ENCODE results near the gene DIAPH2.

Gene DIAPH2

GRCh38 chrX:97311066-97311778 is 626.6 kb downstream of the DIAPH2 start:
- ChIA-PET CTCF (no interaction called here), POLR2A (no interaction called here)
- Histone ChIP-seq H3K9me3 (ENCODE audit: control insufficient read depth, insufficient read depth, low read depth, low read length) (no peaks in the 10 kb centered on the region), H3K36me3 (ENCODE audit: control insufficient read depth in 2 of 2, insufficient read depth in 1 of 2, low read length in 2 of 2) (no peaks in the 10 kb centered on the region), H3K27ac (ENCODE audit: extremely low read depth, low read depth, low read length) (no peak overlapping the region), H3K4me3 (ENCODE audit: low read depth, low read length) (no peak overlapping the region), H3K4me1 (ENCODE audit: control insufficient read depth, insufficient read depth, low read length) (no peaks in the 10 kb centered on the region)
- TF ChIP-seq ZNF585B (tag by site-specific recombination; IDR thresholded peaks at IDR 0.05): no peak
- no peak for TF ChIP-seq IKZF3 (tag by site-specific recombination; IDR thresholded peaks at IDR 0.05)
- TF ChIP-seq ZNF561 (tag by site-specific recombination; IDR thresholded peaks at IDR 0.05; ENCODE audit: borderline replicate concordance): no peak
- no peak for TF ChIP-seq ZBTB6 (tag by site-specific recombination; IDR thresholded peaks at IDR 0.05)
- TF ChIP-seq GLIS1 (tag by site-specific recombination; IDR thresholded peaks at IDR 0.05): no peak
- TF ChIP-seq GLI4 (tag by site-specific recombination; IDR thresholded peaks at IDR 0.05): no peak

DNA sequence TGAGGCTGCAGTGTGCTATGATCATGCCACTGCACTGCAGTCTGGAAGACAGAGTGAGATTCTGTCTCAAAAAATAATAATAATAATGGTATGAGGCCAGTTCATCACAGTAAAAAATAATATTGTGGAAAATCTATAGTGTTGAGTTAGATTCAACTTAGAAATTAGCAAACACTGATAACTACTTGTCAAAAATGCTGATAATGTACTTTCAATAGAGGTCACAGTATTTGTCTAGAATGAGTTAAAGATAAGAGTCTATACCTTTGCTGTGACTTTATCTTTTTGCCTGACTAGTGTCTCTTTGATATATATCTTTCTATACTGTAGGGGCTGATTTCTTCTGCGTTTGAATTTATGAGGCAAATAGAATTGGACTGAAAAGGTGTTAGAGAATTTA is 629.7 kb downstream of the DIAPH2 start:
- TF ChIP-seq ZNF148 (tag by site-specific recombination; IDR thresholded peaks at IDR 0.05; ENCODE audit: borderline replicate concordance) (no peak), AEBP2 (tag by site-specific recombination; IDR thresholded peaks at IDR 0.05; ENCODE audit: borderline replicate concordance) (no peak), ZFP69B (tag by site-specific recombination; IDR thresholded peaks at IDR 0.05) (no peak), ZSCAN16 (tag by site-specific recombination; IDR thresholded peaks at IDR 0.05) (no peak), ZNF311 (tag by site-specific recombination; IDR thresholded peaks at IDR 0.05; ENCODE audit: borderline replicate concordance) (no peak), ZNF19 (tag by site-specific recombination; IDR thresholded peaks at IDR 0.05; ENCODE audit: low read depth) (no peak), ZNF510 (tag by site-specific recombination; IDR thresholded peaks at IDR 0.05; ENCODE audit: insufficient replicate concordance) (no peak), ZNF221 (tag by site-specific recombination; IDR thresholded peaks at IDR 0.05; ENCODE audit: borderline replicate concordance) (no peak), ZNF121 (tag by site-specific recombination; IDR thresholded peaks at IDR 0.05) (no peak)
- Histone ChIP-seq H3K27ac (ENCODE audit: extremely low read depth, low read depth, low read length) (no peak overlapping the region), H3K4me1 (ENCODE audit: control insufficient read depth, insufficient read depth, low read length) (no peaks in the 10 kb centered on the region), H3K36me3 (ENCODE audit: control insufficient read depth in 2 of 2, insufficient read depth in 1 of 2, low read length in 2 of 2) (no peaks in the 10 kb centered on the region), H3K4me3 (ENCODE audit: low read depth, low read length) (no peak overlapping the region), H3K9me3 (ENCODE audit: control insufficient read depth, insufficient read depth, low read depth, low read length) (no peaks in the 10 kb centered on the region)
- ChIA-PET POLR2A (no interaction called here), CTCF (no interaction called here)

GRCh38 chrX:97315939-97316338 is 631.3 kb downstream of the DIAPH2 start:
- H3K4me3 ChIP-seq (ENCODE audit: low read depth, low read length): no peak overlapping the region
- no peaks in the 10 kb centered on the region for H3K9me3 ChIP-seq (ENCODE audit: control insufficient read depth, insufficient read depth, low read depth, low read length)
- ChIA-PET POLR2A (no interaction called here), CTCF (no interaction called here)
- H3K27ac ChIP-seq (ENCODE audit: extremely low read depth, low read depth, low read length): no peak overlapping the region
- H3K36me3 ChIP-seq (ENCODE audit: control insufficient read depth in 2 of 2, insufficient read depth in 1 of 2, low read length in 2 of 2): no peaks in the 10 kb centered on the region
- no peaks in the 10 kb centered on the region for H3K4me1 ChIP-seq (ENCODE audit: control insufficient read depth, insufficient read depth, low read length)
- no peak for TF ChIP-seq ZNF785 (tag by site-specific recombination; IDR thresholded peaks at IDR 0.05)
- TF ChIP-seq IKZF3 (tag by site-specific recombination; IDR thresholded peaks at IDR 0.05): no peak
- TF ChIP-seq, protein P1, sequence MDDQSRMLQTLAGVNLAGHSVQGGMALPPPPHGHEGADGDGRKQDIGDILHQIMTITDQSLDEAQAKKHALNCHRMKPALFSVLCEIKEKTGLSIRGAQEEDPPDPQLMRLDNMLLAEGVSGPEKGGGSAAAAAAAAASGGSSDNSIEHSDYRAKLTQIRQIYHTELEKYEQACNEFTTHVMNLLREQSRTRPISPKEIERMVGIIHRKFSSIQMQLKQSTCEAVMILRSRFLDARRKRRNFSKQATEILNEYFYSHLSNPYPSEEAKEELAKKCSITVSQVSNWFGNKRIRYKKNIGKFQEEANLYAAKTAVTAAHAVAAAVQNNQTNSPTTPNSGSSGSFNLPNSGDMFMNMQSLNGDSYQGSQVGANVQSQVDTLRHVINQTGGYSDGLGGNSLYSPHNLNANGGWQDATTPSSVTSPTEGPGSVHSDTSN (CRISPR knock-in tag; IDR thresholded peaks at IDR 0.05): no peak
- TF ChIP-seq ZNF548 (tag by site-specific recombination; IDR thresholded peaks at IDR 0.05): no peak
- TF ChIP-seq ZNF112 (tag by site-specific recombination; IDR thresholded peaks at IDR 0.05): no peak
- no peak for TF ChIP-seq ZNF391 (tag by site-specific recombination; IDR thresholded peaks at IDR 0.05; ENCODE audit: borderline replicate concordance, low read depth)
- TF ChIP-seq ZFP41 (tag by site-specific recombination; IDR thresholded peaks at IDR 0.05; ENCODE audit: borderline replicate concordance): no peak
- no peak for TF ChIP-seq HOXD13 (CRISPR knock-in tag; IDR thresholded peaks at IDR 0.05; ENCODE audit: borderline replicate concordance)
- no peak for TF ChIP-seq KLF8 (tag by site-specific recombination; IDR thresholded peaks at IDR 0.05)
- TF ChIP-seq ZNF777 (tag by site-specific recombination; IDR thresholded peaks at IDR 0.05; ENCODE audit: borderline replicate concordance): no peak
- TF ChIP-seq ZFP3 (tag by site-specific recombination; IDR thresholded peaks at IDR 0.05; ENCODE audit: low read depth): no peak

Data from HEK293 (cell line).